Spleen (tissue), 7 donors: ENCODE results near the gene SLC39A13.

Source experiments
- POLR2A ChIP-seq, 3 donors: fragments of 450-650 bp; IDR thresholded peaks; one replicate each; pipeline ENCODE4 v1.5.1; 2017; ENCODE audit warnings: antibody characterized with exemption in 3 of 3, mild to moderate bottlenecking in 1 of 3
- POLR2AphosphoS5 ChIP-seq, 3 donors: sonication (generic); formaldehyde crosslinking; IDR thresholded peaks; one replicate each; pipeline ENCODE4 v1.5.1; 2017; ENCODE audit warnings: antibody characterized with exemption in 3 of 3
- TF ChIP-seq, protein P1 (sequence below), 11 experiments: fragments of 200-600 bp in 7 of 11; fragments of 450-650 bp in 4 of 11; sonication (generic) in 4 of 11; IDR thresholded peaks in 8 of 11; conservative IDR thresholded peaks in 3 of 11; 1 replicate in 7 of 11; 2 replicates in 4 of 11; pipeline versions ENCODE4 v1.4.0 to v1.8.0; 2016 to 2021; ENCODE audit warnings: antibody characterized with exemption in 11 of 11, inconsistent platforms in 4 of 11, mild to moderate bottlenecking in 1 of 11
- donor health status: DM: no; HTN: no; CAD: no; lungs with moderate emphysema.
- donor health status: DM: no; HTN: no; CAD: no.
- donor health status: DM: no; HTN: no; CAD: no.

DNA sequence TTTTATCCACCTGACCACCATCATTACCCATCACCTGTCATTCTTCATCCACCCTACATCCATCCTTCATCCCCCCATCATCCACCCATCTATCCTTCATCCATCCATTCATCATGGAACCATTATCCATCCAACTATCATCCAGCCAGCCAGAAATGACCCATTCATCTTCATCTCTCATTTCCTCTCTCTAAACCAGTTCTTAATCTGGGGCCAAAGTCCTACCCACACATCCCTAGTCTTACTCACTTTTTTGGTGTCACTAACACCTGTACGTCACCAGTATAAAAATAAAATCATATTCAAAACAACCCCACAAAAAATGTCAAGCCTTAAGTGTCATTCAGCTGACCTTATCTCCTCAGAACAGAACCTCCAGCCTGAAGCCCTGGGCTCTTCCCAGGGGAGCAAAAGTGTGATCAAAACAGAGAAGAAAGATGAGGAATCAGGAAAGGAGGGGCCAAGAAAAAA, 42.3 kb upstream of the SLC39A13 start:
- TF ChIP-seq, protein P1, sequence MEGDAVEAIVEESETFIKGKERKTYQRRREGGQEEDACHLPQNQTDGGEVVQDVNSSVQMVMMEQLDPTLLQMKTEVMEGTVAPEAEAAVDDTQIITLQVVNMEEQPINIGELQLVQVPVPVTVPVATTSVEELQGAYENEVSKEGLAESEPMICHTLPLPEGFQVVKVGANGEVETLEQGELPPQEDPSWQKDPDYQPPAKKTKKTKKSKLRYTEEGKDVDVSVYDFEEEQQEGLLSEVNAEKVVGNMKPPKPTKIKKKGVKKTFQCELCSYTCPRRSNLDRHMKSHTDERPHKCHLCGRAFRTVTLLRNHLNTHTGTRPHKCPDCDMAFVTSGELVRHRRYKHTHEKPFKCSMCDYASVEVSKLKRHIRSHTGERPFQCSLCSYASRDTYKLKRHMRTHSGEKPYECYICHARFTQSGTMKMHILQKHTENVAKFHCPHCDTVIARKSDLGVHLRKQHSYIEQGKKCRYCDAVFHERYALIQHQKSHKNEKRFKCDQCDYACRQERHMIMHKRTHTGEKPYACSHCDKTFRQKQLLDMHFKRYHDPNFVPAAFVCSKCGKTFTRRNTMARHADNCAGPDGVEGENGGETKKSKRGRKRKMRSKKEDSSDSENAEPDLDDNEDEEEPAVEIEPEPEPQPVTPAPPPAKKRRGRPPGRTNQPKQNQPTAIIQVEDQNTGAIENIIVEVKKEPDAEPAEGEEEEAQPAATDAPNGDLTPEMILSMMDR (IDR thresholded peaks at IDR 0.05 in 8 of 11, conservative IDR thresholded peaks at IDR 0.05 in 3 of 11) = no peak
- TF ChIP-seq POLR2A (IDR thresholded peaks at IDR 0.05) (no peak), POLR2AphosphoS5 (IDR thresholded peaks at IDR 0.05) (no peak)
